ENCODE data around the gene CYB561. TPM values are rescaled to one million over a fixed set of nuclear protein-coding genes. Genes with fewer than 3 reads are reported as not detected.

Gene CYB561
- total and polyA plus RNA-seq, 2 experiments from 2014 or later: 13.7 to 30.9 TPM

DNA sequence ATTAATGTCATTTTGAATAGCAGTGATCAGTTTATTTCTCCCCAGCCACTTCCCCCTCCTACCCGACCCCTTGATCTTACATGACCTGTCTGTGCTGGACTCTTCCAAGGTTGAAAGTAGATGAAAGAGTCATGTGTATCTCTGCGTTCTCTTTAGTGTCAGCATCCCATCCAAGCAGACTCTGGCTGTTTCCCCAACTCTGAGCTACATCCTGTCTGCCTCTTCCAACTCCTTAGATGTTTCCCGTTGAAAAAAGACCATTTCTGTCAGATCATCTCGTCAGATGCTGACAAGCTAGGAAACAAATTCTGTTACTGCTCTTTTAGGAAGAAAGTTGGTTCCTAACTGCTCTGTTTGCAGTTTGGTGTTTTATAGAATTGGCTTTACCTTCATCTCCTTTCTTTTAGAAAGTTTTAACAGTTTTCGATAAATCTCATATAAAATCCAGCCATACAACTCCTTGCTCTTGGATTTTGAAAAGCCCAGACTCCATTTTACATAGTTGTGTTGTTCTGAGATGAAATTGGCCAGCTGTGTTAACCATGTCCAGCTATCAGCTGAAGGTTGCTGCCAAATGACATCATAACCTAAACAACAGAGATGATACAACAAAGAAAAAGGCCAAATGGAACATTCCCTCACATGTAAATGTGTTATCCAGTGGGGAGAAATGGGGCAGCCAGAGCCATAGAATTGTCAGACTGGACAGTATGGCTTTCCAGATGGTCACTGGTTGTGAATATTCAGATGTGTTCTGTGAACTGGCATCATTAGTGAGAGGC lies 43.5 kb downstream of the CYB561 start (continued):
- TF ChIP-seq, protein P1, sequence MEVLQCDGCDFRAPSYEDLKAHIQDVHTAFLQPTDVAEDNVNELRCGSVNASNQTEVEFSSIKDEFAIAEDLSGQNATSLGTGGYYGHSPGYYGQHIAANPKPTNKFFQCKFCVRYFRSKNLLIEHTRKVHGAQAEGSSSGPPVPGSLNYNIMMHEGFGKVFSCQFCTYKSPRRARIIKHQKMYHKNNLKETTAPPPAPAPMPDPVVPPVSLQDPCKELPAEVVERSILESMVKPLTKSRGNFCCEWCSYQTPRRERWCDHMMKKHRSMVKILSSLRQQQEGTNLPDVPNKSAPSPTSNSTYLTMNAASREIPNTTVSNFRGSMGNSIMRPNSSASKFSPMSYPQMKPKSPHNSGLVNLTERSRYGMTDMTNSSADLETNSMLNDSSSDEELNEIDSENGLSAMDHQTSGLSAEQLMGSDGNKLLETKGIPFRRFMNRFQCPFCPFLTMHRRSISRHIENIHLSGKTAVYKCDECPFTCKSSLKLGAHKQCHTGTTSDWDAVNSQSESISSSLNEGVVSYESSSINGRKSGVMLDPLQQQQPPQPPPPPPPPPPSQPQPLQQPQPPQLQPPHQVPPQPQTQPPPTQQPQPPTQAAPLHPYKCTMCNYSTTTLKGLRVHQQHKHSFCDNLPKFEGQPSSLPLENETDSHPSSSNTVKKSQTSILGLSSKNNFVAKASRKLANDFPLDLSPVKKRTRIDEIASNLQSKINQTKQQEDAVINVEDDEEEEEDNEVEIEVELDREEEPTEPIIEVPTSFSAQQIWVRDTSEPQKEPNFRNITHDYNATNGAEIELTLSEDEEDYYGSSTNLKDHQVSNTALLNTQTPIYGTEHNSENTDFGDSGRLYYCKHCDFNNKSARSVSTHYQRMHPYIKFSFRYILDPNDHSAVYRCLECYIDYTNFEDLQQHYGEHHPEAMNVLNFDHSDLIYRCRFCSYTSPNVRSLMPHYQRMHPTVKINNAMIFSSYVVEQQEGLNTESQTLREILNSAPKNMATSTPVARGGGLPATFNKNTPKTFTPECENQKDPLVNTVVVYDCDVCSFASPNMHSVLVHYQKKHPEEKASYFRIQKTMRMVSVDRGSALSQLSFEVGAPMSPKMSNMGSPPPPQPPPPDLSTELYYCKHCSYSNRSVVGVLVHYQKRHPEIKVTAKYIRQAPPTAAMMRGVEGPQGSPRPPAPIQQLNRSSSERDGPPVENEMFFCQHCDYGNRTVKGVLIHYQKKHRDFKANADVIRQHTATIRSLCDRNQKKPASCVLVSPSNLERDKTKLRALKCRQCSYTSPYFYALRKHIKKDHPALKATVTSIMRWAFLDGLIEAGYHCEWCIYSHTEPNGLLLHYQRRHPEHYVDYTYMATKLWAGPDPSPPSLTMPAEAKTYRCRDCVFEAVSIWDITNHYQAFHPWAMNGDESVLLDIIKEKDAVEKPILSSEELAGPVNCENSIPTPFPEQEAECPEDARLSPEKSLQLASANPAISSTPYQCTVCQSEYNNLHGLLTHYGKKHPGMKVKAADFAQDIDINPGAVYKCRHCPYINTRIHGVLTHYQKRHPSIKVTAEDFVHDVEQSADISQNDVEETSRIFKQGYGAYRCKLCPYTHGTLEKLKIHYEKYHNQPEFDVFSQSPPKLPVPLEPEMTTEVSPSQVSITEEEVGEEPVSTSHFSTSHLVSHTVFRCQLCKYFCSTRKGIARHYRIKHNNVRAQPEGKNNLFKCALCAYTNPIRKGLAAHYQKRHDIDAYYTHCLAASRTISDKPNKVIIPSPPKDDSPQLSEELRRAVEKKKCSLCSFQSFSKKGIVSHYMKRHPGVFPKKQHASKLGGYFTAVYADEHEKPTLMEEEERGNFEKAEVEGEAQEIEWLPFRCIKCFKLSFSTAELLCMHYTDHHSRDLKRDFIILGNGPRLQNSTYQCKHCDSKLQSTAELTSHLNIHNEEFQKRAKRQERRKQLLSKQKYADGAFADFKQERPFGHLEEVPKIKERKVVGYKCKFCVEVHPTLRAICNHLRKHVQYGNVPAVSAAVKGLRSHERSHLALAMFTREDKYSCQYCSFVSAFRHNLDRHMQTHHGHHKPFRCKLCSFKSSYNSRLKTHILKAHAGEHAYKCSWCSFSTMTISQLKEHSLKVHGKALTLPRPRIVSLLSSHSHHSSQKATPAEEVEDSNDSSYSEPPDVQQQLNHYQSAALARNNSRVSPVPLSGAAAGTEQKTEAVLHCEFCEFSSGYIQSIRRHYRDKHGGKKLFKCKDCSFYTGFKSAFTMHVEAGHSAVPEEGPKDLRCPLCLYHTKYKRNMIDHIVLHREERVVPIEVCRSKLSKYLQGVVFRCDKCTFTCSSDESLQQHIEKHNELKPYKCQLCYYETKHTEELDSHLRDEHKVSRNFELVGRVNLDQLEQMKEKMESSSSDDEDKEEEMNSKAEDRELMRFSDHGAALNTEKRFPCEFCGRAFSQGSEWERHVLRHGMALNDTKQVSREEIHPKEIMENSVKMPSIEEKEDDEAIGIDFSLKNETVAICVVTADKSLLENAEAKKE (CRISPR knock-in tag; IDR thresholded peaks at IDR 0.05): no peak
- TF ChIP-seq JUNB (IDR thresholded peaks at IDR 0.05; ENCODE audit: unreplicated experiment) (no peak), ZNF331 (CRISPR knock-in tag; IDR thresholded peaks at IDR 0.05; ENCODE audit: low read depth) (no peak), POLR2AphosphoS5 (IDR thresholded peaks at IDR 0.05; ENCODE audit: low read depth) (no peak), NANOG (IDR thresholded peaks at IDR 0.05; ENCODE audit: borderline replicate concordance) (no peak)

DNA sequence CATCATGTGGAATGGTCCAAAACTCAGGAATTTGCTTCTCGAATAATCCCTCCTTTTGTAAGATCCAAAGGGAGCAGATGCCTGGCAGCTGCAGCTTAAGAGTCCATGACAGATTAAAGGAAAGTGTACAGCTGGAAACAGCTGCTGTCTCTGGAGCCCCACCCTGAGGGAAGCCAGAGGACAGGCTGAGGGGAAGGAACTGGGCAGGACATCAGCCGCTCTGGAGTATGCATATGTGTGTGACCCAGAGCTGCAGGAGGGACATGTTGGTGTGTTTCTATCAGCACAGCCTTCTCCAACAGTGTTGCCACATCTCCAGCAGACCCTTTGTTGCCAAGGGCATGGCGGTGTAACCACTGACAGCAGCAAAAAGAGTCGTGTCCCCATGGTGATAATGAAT lies 46.2 kb downstream of the CYB561 start:
- no peak for TF ChIP-seq CREB1 (CRISPR knock-in tag; IDR thresholded peaks at IDR 0.05; ENCODE audit: low read depth)
- no peak for TF ChIP-seq ZNF331 (CRISPR knock-in tag; IDR thresholded peaks at IDR 0.05; ENCODE audit: low read depth)
- TF ChIP-seq, protein P1 (CRISPR knock-in tag; IDR thresholded peaks at IDR 0.05): no peak
- TF ChIP-seq ZNF114 (CRISPR knock-in tag; IDR thresholded peaks at IDR 0.05): no peak
- TF ChIP-seq POLR2AphosphoS5 (IDR thresholded peaks at IDR 0.05; ENCODE audit: low read depth): no peak
- TF ChIP-seq, protein P2, sequence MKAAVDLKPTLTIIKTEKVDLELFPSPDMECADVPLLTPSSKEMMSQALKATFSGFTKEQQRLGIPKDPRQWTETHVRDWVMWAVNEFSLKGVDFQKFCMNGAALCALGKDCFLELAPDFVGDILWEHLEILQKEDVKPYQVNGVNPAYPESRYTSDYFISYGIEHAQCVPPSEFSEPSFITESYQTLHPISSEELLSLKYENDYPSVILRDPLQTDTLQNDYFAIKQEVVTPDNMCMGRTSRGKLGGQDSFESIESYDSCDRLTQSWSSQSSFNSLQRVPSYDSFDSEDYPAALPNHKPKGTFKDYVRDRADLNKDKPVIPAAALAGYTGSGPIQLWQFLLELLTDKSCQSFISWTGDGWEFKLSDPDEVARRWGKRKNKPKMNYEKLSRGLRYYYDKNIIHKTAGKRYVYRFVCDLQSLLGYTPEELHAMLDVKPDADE (IDR thresholded peaks at IDR 0.05): no peak
- Histone ChIP-seq H3K27me3 (ENCODE audit: insufficient read depth) (no peaks in the 10 kb centered on the region), H3F3A (replicated peaks; ENCODE audit: low read depth) (no peaks in the 10 kb centered on the region), H2AFZ (no peak overlapping the region), H3K36me3 (ENCODE audit: insufficient read depth) (no peaks in the 10 kb centered on the region), H3K27ac (ENCODE audit: low read depth) (no peak overlapping the region), H3K4me3 (no peak overlapping the region), H3K9me2 (ENCODE audit: insufficient read depth) (no peaks in the 10 kb centered on the region), H4K20me1 (replicated peaks; ENCODE audit: insufficient read depth) (no peaks in the 10 kb centered on the region), H3K79me2 (replicated peaks; ENCODE audit: insufficient read depth) (no peaks in the 10 kb centered on the region), H3K4me1 (ENCODE audit: insufficient read depth) (no peaks in the 10 kb centered on the region), H3K4me2 (no peak overlapping the region)
- Mint-ChIP-seq H3K27ac (no peak overlapping the region), H3K36me3 (ENCODE audit: low read depth) (no peaks in the 10 kb centered on the region), H3K9me3 (no peaks in the 10 kb centered on the region), H3K4me1 (peaks cover 11% of the 10 kb centered on the region; the same call in 2 of the 3 replicates), H3K27me3 (ENCODE audit: insufficient read depth, low read depth, poor library complexity) (no peaks in the 10 kb centered on the region), H3K4me3 (no peak overlapping the region)
- ATAC-seq (no peak), DNase-seq (ENCODE audit: low spot score) (no peak)

Measured in GM23338 (cell line).